T-helper 2 cell treated with Interferon-gamma antibody and Interleukin-4, amounts not matched to agents 5 μg/mL and 100 μg/mL, for 36 hours (primary cell): ENCODE results near the gene CAPN9.

Experiments used
- DNase-seq: peaks from one replicate; pipeline ENCODE4 v3.0.0; 2021; ENCODE audit warnings: low spot score
- H3K27ac Mint-ChIP-seq: one replicate; pipeline ENCODE4 v1.8.0; 2021; ENCODE audit warnings: mild to moderate bottlenecking, mixed read lengths
- H3K27me3 Mint-ChIP-seq: one replicate; pipeline ENCODE4 v1.8.0; 2021; ENCODE audit warnings: low read depth, mixed read lengths
- H3K36me3 Mint-ChIP-seq: one replicate; pipeline ENCODE4 v1.8.0; 2021; ENCODE audit warnings: low read depth, mixed read lengths
- H3K4me1 Mint-ChIP-seq: one replicate; pipeline ENCODE4 v1.8.0; 2021; ENCODE audit warnings: low read depth, mixed read lengths
- H3K4me3 Mint-ChIP-seq: one replicate; pipeline ENCODE4 v1.8.0; 2022; ENCODE audit warnings: mild to moderate bottlenecking, moderate library complexity, mixed read lengths
- H3K9me3 Mint-ChIP-seq: one replicate; pipeline ENCODE4 v1.8.0; 2021; ENCODE audit warnings: mixed read lengths

CAPN9 gene

GRCh38 chr1:230818901-230819300, 71.7 kb downstream of the CAPN9 start:
- no peak for DNase-seq
- H3K27me3 Mint-ChIP-seq: peaks cover 5% of the 10 kb centered on the region
- H3K9me3 Mint-ChIP-seq: no peaks in the 10 kb centered on the region
- no peaks in the 10 kb centered on the region for H3K4me1 Mint-ChIP-seq
- no peaks in the 10 kb centered on the region for H3K36me3 Mint-ChIP-seq
- no peak overlapping the region for H3K4me3 Mint-ChIP-seq
- H3K27ac Mint-ChIP-seq: no peak overlapping the region

GRCh38 chr1:230819976-230820375, 72.8 kb downstream of the CAPN9 start:
- Mint-ChIP-seq H3K27me3 (peaks cover 5% of the 10 kb centered on the region), H3K4me3 (no peak overlapping the region), H3K36me3 (no peaks in the 10 kb centered on the region), H3K4me1 (no peaks in the 10 kb centered on the region), H3K9me3 (no peaks in the 10 kb centered on the region), H3K27ac (no peak overlapping the region)
- no peak for DNase-seq

GRCh38 chr1:230820568-230820967, 73.4 kb downstream of the CAPN9 start:
- no peaks in the 10 kb centered on the region for H3K9me3 Mint-ChIP-seq
- no peaks in the 10 kb centered on the region for H3K4me1 Mint-ChIP-seq
- no peak overlapping the region for H3K4me3 Mint-ChIP-seq
- DNase-seq: no peak
- H3K27ac Mint-ChIP-seq: no peak overlapping the region
- H3K36me3 Mint-ChIP-seq: no peaks in the 10 kb centered on the region
- peaks cover 3% of the 10 kb centered on the region for H3K27me3 Mint-ChIP-seq

- no peaks in the 10 kb centered on the region for H3K4me1 Mint-ChIP-seq
- H3K36me3 Mint-ChIP-seq: no peaks in the 10 kb centered on the region
- no peaks in the 10 kb centered on the region for H3K9me3 Mint-ChIP-seq
- no peak overlapping the region for H3K27ac Mint-ChIP-seq
- no peak overlapping the region for H3K4me3 Mint-ChIP-seq
- H3K27me3 Mint-ChIP-seq: no peaks in the 10 kb centered on the region
- DNase-seq: no peak
Observed at GRCh38 chr1:230821346-230821745, 74.2 kb downstream of the CAPN9 start.

GRCh38 chr1:230822092-230822581, 74.9 kb downstream of the CAPN9 start:
- H3K4me1 Mint-ChIP-seq: no peaks in the 10 kb centered on the region
- no peak overlapping the region for H3K27ac Mint-ChIP-seq
- no peaks in the 10 kb centered on the region for H3K36me3 Mint-ChIP-seq
- no peaks in the 10 kb centered on the region for H3K27me3 Mint-ChIP-seq
- H3K9me3 Mint-ChIP-seq: no peaks in the 10 kb centered on the region
- no peak overlapping the region for H3K4me3 Mint-ChIP-seq
- DNase-seq: no peak

GRCh38 chr1:230823426-230823825, 76.2 kb downstream of the CAPN9 start:
- Mint-ChIP-seq H3K27ac (no peak overlapping the region), H3K4me1 (no peaks in the 10 kb centered on the region), H3K27me3 (no peaks in the 10 kb centered on the region), H3K9me3 (no peaks in the 10 kb centered on the region), H3K4me3 (no peak overlapping the region), H3K36me3 (no peaks in the 10 kb centered on the region)
- no peak for DNase-seq

- no peak for DNase-seq
- Mint-ChIP-seq H3K36me3 (no peaks in the 10 kb centered on the region), H3K27me3 (no peaks in the 10 kb centered on the region), H3K27ac (no peak overlapping the region), H3K4me1 (no peaks in the 10 kb centered on the region), H3K4me3 (no peak overlapping the region), H3K9me3 (no peaks in the 10 kb centered on the region)
Observed at GRCh38 chr1:230823931-230824381, 76.8 kb downstream of the CAPN9 start.

GRCh38 chr1:230824551-230824918, 77.3 kb downstream of the CAPN9 start:
- Mint-ChIP-seq H3K27me3 (no peaks in the 10 kb centered on the region), H3K27ac (no peak overlapping the region)

GRCh38 chr1:230824919-230825721, 77.9 kb downstream of the CAPN9 start:
- Mint-ChIP-seq H3K4me3 (no peak overlapping the region), H3K4me1 (no peaks in the 10 kb centered on the region), H3K9me3 (no peaks in the 10 kb centered on the region), H3K27ac (no peak overlapping the region), H3K36me3 (no peaks in the 10 kb centered on the region), H3K27me3 (no peaks in the 10 kb centered on the region)
- no peak for DNase-seq

More at GRCh38 chr1:230824551-230824918, 77.3 kb downstream of the CAPN9 start:
- Mint-ChIP-seq H3K9me3 (no peaks in the 10 kb centered on the region), H3K4me1 (no peaks in the 10 kb centered on the region), H3K4me3 (no peak overlapping the region), H3K36me3 (no peaks in the 10 kb centered on the region)
- no peak for DNase-seq

- Mint-ChIP-seq H3K9me3 (no peaks in the 10 kb centered on the region), H3K27me3 (peaks cover 2% of the 10 kb centered on the region), H3K36me3 (no peaks in the 10 kb centered on the region), H3K27ac (no peak overlapping the region), H3K4me3 (no peak overlapping the region), H3K4me1 (no peaks in the 10 kb centered on the region)
- no peak for DNase-seq
Observed at GRCh38 chr1:230825761-230826160, 78.6 kb downstream of the CAPN9 start.

GRCh38 chr1:230826166-230826875, 79.1 kb downstream of the CAPN9 start:
- no peaks in the 10 kb centered on the region for H3K9me3 Mint-ChIP-seq
- H3K36me3 Mint-ChIP-seq: no peaks in the 10 kb centered on the region
- no peak for DNase-seq
- peaks cover 2% of the 10 kb centered on the region for H3K27me3 Mint-ChIP-seq
- H3K4me3 Mint-ChIP-seq: no peak overlapping the region
- H3K27ac Mint-ChIP-seq: no peak overlapping the region
- H3K4me1 Mint-ChIP-seq: no peaks in the 10 kb centered on the region

GRCh38 chr1:230827081-230827681, 80.0 kb downstream of the CAPN9 start:
- no peak for DNase-seq
- Mint-ChIP-seq H3K27ac (no peak overlapping the region), H3K4me1 (no peaks in the 10 kb centered on the region), H3K4me3 (no peak overlapping the region), H3K36me3 (no peaks in the 10 kb centered on the region), H3K27me3 (peaks cover 2% of the 10 kb centered on the region), H3K9me3 (no peaks in the 10 kb centered on the region)

GRCh38 chr1:230827801-230828200, 80.6 kb downstream of the CAPN9 start:
- no peak for DNase-seq
- Mint-ChIP-seq H3K27me3 (peaks cover 2% of the 10 kb centered on the region), H3K4me3 (no peak overlapping the region), H3K4me1 (no peaks in the 10 kb centered on the region), H3K9me3 (no peaks in the 10 kb centered on the region), H3K27ac (no peak overlapping the region), H3K36me3 (no peaks in the 10 kb centered on the region)

GRCh38 chr1:230828421-230828820, 81.2 kb downstream of the CAPN9 start:
- no peak for DNase-seq
- H3K27me3 Mint-ChIP-seq: peaks cover 2% of the 10 kb centered on the region
- H3K27ac Mint-ChIP-seq: no peak overlapping the region
- H3K4me3 Mint-ChIP-seq: no peak overlapping the region
- H3K36me3 Mint-ChIP-seq: no peaks in the 10 kb centered on the region
- no peaks in the 10 kb centered on the region for H3K4me1 Mint-ChIP-seq
- H3K9me3 Mint-ChIP-seq: no peaks in the 10 kb centered on the region
